SK-N-MC (cell line): ENCODE measurements around the gene RETNLB.

ENCODE experiments used
- EZH2 ChIP-seq: fragments of 200-600 bp; sonication (generic); IDR thresholded peaks from one replicate; pipeline ENCODE4 v1.6.1; 2017; ENCODE audit warnings: antibody characterized with exemption
- POLR2AphosphoS5 ChIP-seq: IDR thresholded peaks from 2 replicates; pipeline ENCODE4 v1.6.1; 2012; ENCODE audit warnings: mild to moderate bottlenecking, low read depth, low read length, borderline replicate concordance

GRCh38 chr3:108736821-108737220 is 20.4 kb downstream of the RETNLB start:
- no peak for TF ChIP-seq EZH2
- no peak for TF ChIP-seq POLR2AphosphoS5
